Retinal pigment epithelial cell (primary cell): ENCODE data around the gene OR2T6.
"Not testable (repeated sequence)": the region's sequence is repeated elsewhere in the genome, so short reads cannot be mapped to it uniquely, and the experiment has no call there.

Experiments used
- DNase-seq: peaks from one replicate; pipeline ENCODE4 v3.0.0-alpha.2; 2010; ENCODE audit warnings: low read depth
- H3K4me3 ChIP-seq: 2 replicates; pipeline ENCODE4 v1.5.1; 2011; ENCODE audit warnings: mild to moderate bottlenecking, low read length, control low read depth, moderate library complexity
- TF ChIP-seq, protein P1 (sequence below): conservative IDR thresholded peaks from 2 replicates; pipeline ENCODE4 v1.5.1; 2011; ENCODE audit warnings: low read depth, low read length, control low read depth, inconsistent platforms

OR2T6 gene

DNA sequence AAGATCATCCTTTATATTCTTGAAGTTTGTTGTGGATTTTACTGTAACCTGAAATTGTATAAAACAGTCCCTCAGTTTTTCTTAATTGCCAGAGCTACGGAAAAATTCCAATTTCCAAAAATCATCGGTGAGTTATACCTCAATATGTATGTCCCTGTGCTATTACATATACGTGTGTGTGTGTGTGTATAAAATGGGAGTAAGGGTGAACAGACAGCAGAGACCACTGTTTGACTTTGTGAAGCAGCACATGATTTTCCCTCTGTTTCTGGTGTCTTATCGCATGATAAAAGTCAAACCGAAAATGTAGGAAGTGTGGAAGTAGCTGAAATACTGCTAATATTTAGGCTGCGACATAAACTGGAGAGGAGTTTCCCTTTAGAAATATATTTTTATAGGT, 28.5 kb downstream of the OR2T6 start:
- TF ChIP-seq, protein P1, sequence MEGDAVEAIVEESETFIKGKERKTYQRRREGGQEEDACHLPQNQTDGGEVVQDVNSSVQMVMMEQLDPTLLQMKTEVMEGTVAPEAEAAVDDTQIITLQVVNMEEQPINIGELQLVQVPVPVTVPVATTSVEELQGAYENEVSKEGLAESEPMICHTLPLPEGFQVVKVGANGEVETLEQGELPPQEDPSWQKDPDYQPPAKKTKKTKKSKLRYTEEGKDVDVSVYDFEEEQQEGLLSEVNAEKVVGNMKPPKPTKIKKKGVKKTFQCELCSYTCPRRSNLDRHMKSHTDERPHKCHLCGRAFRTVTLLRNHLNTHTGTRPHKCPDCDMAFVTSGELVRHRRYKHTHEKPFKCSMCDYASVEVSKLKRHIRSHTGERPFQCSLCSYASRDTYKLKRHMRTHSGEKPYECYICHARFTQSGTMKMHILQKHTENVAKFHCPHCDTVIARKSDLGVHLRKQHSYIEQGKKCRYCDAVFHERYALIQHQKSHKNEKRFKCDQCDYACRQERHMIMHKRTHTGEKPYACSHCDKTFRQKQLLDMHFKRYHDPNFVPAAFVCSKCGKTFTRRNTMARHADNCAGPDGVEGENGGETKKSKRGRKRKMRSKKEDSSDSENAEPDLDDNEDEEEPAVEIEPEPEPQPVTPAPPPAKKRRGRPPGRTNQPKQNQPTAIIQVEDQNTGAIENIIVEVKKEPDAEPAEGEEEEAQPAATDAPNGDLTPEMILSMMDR: no peak
- no peak overlapping the region for H3K4me3 ChIP-seq
- DNase-seq: no peak

DNA sequence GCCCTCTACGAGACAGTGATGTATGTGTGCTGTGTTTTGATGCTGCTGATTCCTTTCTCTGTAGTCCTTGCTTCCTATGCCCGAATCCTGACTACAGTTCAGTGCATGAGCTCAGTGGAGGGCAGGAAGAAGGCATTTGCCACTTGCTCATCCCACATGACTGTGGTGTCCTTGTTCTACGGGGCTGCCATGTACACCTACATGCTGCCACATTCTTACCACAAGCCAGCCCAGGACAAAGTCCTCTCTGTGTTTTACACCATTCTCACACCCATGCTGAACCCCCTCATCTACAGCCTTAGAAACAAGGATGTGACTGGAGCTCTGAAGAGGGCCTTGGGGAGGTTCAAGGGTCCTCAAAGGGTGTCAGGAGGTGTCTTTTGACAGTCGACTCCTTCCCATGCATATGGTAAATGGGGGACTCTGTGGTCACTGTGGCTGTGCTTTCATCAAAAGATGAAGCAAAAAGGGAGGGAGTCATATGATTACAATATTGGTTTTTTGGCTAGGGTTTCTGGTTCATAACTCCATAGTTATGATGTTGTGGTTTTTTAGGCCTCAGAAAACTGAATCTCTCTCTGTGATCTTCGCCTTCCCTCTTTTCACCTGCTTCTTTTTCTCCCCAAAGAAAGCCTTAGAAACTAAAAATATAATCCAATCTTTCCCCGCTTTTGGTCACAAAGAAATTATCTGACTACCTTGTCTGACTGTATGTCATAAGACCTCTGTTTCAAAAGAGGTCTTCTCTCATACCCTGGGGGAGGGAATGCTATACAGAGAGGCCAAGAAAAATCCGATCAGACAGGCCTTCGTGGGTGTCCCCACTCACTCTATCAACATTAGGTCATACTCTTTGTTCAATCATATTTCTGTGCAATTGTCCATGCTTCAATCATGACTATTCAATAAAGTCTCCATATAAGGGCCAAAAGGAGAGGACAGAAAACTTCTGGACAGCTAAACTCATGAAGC, 31.5 kb downstream of the OR2T6 start:
- DNase-seq: no peak
- TF ChIP-seq, protein P1: no peak
- H3K4me3 ChIP-seq: no peak overlapping the region

DNA sequence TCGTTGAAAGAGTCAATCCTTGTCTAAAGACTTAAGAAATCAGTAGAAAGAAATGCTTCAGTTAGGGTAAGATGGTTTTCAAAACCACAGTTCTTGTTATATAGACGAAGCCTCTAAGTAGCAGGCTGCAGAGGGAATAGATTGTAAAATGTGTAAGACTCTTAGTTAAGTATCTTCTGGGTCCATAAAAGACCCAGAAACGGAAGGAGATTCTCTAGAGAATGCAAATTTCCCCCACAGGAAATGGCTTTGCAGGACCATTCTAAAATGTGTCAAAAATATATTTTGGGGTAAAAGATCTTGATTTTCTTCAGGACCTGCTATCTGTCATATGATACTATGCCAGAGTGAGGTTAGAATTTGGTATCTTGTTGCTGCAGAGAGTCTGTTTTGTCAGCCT, 40.7 kb downstream of the OR2T6 start:
- no peak overlapping the region for H3K4me3 ChIP-seq
- TF ChIP-seq, protein P1: no peak
- DNase-seq: no peak

DNA sequence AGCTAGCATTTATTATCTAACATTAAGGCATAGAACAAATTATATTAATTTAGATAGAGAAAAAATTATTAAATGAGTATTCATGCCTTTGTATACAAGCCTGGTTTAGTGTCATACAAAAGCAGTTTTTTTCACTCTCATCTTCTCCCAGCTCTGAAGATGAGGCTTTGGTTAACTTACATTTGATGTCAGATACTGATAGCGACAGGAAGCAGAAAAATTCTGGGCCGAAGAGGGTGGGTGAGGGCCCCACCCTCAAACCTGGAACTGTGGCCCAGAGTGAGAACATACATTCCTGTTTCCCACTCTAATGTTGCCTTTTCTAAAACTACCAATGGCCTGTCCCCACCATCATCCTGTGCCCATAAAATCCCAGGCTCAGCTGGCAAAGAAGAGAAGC, 42.3 kb downstream of the OR2T6 start:
- no peak overlapping the region for H3K4me3 ChIP-seq
- TF ChIP-seq, protein P1: no peak
- no peak for DNase-seq

DNA sequence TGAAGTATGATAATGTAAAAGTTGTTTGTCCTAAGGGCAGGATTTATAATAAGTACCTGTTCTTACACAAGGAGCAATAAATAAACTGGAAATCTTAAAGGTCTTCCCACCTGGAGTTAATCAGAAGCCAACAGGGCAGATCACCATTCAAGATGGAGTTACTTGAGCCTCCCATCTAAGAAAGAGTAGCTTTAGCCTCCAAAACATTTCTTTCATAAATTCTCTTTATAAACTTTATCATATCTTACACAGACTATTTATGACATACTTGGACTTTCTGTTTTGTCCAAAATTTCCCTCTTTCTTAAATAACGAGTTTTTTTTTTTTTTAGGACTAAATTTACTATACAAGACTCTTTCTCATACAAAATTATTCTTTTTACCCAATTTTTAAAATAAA, 45.8 kb downstream of the OR2T6 start:
- no peak for DNase-seq
- no peak overlapping the region for H3K4me3 ChIP-seq
- TF ChIP-seq, protein P1: no peak

DNA sequence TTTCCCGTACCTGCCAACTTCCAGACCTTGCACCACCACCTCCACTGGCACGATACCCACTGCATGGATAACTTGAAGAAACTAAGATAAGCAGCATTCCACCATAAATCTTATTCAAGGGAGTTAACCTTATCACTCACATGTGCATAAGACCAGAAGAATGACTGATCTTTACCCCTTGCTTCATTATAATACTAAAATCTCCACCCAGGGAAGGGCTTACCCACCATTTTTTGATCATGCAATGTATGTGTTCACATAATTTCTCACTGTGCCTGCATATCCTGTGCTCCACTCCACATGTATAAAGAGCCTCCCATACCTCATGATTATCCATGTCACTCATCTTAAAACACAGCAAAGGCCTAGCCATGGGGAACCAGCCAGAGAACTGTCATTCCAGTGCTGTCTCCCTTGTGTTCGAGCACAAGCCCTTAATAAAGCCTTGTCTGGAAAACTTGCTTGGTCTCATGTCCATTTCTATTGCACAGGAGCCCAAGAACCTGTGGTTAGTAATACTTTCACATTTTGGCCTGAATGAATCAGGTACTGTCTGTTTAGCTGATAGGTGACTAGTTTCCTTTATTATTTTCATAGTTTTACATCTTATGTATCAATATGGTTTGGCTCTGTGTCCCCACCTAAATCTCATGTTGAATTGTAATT, 52.1 kb downstream of the OR2T6 start:
- not testable (repeated sequence) for DNase-seq

DNA sequence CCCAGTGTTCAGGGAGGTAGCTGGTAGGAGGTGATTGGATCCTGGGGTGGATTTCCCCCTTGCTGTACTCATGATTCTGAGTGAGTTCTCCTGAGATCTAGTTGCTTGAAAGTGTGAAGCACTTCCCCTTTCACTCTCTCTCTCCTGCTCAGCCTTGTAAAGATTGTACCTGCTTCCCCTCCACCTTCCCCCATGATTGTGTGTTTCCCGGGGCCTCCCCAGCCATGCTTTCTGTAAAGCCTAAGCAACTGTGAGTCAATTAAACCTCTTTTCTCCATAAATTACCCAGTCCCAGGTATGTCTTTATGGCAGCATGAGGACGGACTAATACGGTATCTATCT, 52.6 kb downstream of the OR2T6 start:
- not testable (repeated sequence) for DNase-seq, H3K4me3 ChIP-seq

More for the DNA sequence above, 52.1 kb downstream of the OR2T6 start:
- H3K4me3 ChIP-seq: not testable (repeated sequence)

DNA sequence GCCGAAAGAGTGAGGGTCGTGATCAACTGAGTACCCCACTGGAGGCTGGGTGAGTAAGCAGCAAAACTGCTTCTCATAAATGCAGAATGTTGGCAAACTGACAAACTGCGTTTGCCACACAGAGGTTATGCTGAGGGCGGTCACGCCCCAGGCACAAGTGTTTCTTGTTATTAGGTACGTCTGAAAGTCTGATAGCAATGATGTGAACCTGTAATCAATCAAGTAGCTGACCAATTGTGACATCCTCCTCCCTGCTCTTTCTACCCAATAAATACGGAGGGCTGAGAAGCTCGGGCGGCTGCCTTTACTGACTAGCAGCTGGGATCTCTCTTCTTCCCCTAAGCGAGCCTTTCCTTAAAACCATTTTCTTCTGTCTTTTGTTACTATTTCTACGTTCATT, 56.1 kb downstream of the OR2T6 start:
- not testable (repeated sequence) for DNase-seq, H3K4me3 ChIP-seq

DNA sequence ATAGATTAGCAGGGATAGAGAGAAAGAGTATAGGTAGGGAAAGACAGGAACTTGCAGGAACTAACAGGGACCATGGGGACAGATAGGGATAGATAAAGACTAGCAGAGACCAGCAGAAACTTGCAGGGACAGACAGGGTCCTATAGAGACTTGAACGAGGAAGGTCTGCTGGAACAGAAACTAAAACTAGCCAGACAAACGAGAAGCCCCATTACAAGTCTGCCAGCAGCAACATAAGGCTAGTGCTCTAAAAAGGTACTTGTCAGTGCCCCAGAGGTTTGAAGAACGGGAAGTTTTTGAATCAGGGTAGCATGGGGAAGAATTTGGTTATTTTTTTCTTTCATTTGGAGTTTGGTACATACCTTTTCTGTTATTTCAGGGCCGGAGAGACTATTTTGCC, 56.7 kb downstream of the OR2T6 start:
- H3K4me3 ChIP-seq, DNase-seq: not testable (repeated sequence)

DNA sequence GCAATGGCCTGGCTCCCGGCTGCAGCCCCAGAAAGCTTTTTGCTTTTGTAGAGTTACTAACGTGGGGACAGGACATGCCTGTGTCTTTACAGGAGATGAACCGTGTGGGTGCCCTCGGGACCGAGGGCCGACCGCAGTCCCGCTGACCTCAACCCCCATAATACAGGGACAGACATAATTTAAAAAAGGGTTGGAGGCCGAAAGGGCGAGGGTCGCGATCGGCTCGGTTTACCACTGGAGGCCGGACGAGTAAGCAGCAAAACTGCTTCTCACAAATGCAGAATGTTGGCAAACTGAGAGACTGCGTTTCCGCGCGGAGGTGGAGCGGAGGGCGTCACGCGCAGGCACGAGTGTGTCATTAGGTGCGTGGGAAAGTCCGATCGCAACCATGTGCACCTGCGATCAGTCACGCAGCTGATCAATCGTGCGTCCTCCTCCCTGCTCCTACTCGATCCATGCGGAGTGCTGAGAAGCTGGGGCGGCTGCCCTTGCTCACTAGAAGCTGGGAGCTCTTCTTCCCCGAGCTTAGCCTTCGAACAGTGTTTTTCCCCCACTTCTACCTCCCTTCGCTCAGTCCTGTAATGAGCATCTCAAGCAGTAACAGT, 58.4 kb downstream of the OR2T6 start:
- H3K4me3 ChIP-seq, DNase-seq: not testable (repeated sequence)

DNA sequence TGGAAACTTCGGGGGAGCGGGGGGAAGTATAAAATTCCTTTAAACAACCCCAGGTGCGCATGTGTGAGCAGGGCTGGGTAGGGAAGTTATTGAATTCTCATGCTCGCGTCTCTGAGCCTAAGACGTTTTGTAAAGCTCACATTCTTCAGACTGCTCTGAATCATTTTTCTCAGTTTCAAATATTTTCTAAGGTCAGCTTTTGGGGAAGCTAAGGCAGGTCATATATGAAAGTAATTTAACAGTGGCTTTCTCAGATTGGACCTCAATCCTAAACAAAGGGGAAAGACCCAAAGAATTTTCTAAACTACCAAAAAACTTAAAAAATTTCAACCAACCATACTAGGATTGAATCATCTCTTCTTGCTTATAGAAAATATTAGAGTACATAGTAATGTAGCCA, 59.4 kb downstream of the OR2T6 start:
- not testable (repeated sequence) for H3K4me3 ChIP-seq, DNase-seq

DNA sequence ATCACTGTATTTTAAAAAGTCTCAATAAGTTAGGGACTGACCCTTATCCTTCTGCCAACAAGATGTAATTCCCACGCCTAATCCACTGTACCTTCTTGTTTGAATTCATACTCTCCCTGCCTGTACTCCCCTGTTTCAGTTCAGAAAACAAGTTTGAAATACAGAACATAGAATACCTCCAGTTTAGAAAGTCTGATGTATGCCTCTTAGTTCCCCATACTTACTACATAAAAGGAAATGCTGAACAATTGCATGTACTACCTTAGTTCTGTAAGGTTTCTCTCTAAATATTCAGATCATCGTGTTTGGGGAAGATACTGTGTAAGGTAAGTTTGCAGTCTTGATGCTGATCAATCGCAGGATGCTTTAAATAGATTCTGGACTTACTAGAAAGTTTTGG, 60.8 kb downstream of the OR2T6 start:
- not testable (repeated sequence) for DNase-seq, H3K4me3 ChIP-seq

DNA sequence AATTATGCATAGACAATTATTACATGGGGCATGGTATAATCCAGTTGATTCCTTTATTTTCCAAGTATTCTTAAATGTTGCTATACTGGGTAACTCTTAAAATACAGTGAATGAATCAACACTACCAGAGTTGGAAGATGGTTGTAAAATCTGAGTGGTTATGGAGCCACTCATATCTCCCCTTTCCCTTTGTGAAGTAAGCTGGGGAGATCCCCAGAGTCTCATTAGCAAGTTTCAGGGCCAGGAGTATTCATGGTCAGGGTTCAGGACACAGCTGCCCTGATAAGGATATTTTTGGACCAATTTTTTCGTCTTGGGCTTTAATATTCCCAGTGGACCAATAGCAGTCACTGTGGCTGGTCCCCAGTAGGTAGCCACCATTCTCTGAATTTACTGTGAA, 63.1 kb downstream of the OR2T6 start:
- H3K4me3 ChIP-seq, DNase-seq: not testable (repeated sequence)
